ENCODE data around the gene FOSL1.

The FOSL1 gene

GRCh38 chr11:65864706-65865471, 35.3 kb downstream of the FOSL1 start:
- no peak for TF ChIP-seq CTCF (conservative IDR thresholded peaks at IDR 0.05; ENCODE audit: low read length)
- DNase-seq (ENCODE audit: low read depth), result no peak
- no peak overlapping the region for H3K4me3 ChIP-seq (ENCODE audit: low read length)

- DNase-seq (ENCODE audit: low read depth), result no peak
- no peak for TF ChIP-seq CTCF (conservative IDR thresholded peaks at IDR 0.05; ENCODE audit: low read length)
- no peak overlapping the region for H3K4me3 ChIP-seq (ENCODE audit: low read length)
Measured at GRCh38 chr11:65863889-65864705, 36.1 kb downstream of the FOSL1 start.

- DNase-seq (ENCODE audit: low read depth), result no peak
- TF ChIP-seq CTCF (conservative IDR thresholded peaks at IDR 0.05; ENCODE audit: low read length), result no peak
- H3K4me3 ChIP-seq (ENCODE audit: low read length), result no peak overlapping the region
Measured at GRCh38 chr11:65862941-65863888, 37.0 kb downstream of the FOSL1 start.

- no peak for DNase-seq (ENCODE audit: low read depth)
- peak overlapping the region; percentile 96 for H3K4me3 ChIP-seq (ENCODE audit: low read length)
- TF ChIP-seq CTCF (conservative IDR thresholded peaks at IDR 0.05; ENCODE audit: low read length), result no peak
Measured at GRCh38 chr11:65862191-65862735, 37.9 kb downstream of the FOSL1 start.

- TF ChIP-seq CTCF (conservative IDR thresholded peaks at IDR 0.05; ENCODE audit: low read length), result no peak
Measured at GRCh38 chr11:65861533-65862183, 38.5 kb downstream of the FOSL1 start.

GRCh38 chr11:65861165-65861505, 39.1 kb downstream of the FOSL1 start:
- TF ChIP-seq CTCF (conservative IDR thresholded peaks at IDR 0.05; ENCODE audit: low read length), result no peak
- DNase-seq (ENCODE audit: low read depth), result no peak
- H3K4me3 ChIP-seq (ENCODE audit: low read length), result peak overlapping the region; percentile 96

More at GRCh38 chr11:65861533-65862183, 38.5 kb downstream of the FOSL1 start:
- H3K4me3 ChIP-seq (ENCODE audit: low read length), result peak overlapping the region; percentile 96
- DNase-seq (ENCODE audit: low read depth), result no peak

Data from AG10803 (cell line).